Medulla oblongata (tissue), 1 donor: ENCODE results near the gene CXCL13.
A peak's percentile ranks its signal among the peaks of the same experiment; 100 is the strongest.
"Not testable (repeated sequence)": the region's sequence is repeated elsewhere in the genome, so short reads cannot be mapped to it uniquely, and the experiment has no call there.

Experiments used
- DNase-seq: peaks from one replicate; pipeline ENCODE4 v3.0.0-alpha.2; 2015; ENCODE audit errors: extremely low spot score

Gene CXCL13

GRCh38 chr4:77605210-77605902 lies at the start of gene CXCL13:
Gene CXCL13, plus strand, starts transcription at chr4:77605820. Its CDS starts 46 bp downstream, at chr4:77605866.
- no peak for DNase-seq

- no peak for DNase-seq
Observed at GRCh38 chr4:77560170-77560569, 45.5 kb upstream of the CXCL13 start.

GRCh38 chr4:77561720-77562119 lies 43.9 kb upstream of the CXCL13 start:
- DNase-seq: not testable (repeated sequence)

DNA sequence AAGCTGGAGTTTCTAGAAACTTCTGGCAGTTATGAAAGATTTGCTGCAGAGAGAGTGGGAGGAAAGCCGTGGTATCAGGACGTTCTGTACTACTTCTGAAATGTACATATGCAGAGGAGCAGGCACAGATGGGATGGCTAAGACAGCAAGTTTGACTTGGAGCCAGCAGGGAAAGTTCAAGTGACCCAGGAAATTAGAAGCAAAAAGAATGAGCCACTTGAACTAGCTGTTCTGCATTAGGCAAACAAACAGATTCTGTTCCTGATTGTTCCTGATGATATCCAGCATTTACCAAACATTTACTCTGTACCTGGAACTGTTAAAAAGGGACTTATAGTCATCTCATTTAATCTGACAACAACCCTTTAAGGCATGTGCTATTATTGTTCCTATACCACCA lies 41.4 kb upstream of the CXCL13 start:
- no peak for DNase-seq

- no peak for DNase-seq
Observed at GRCh38 chr4:77566148-77566547, 39.5 kb upstream of the CXCL13 start.

GRCh38 chr4:77567549-77567948 lies 38.1 kb upstream of the CXCL13 start:
- no peak for DNase-seq

- not testable (repeated sequence) for DNase-seq
Observed at GRCh38 chr4:77570508-77571214, 35.0 kb upstream of the CXCL13 start.

DNA sequence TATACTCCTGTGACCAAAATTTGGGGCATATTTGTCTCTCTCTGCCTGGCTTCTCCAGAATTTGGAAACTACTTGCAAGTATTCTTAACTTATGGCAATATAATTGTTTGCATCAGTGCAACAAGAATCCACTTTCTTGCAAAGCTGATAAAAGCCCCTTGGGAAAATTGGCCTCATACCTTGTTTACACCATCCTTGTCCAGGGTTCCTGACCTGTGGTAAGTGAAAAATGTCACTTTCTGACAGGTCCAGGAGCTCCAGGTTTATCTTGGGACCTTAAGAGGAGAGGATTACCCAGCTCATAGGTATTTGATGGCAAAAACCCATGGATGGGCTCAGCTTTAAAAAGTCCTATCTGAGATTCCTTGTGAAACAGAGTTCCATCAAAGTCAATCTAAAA lies 29.3 kb upstream of the CXCL13 start:
- no peak for DNase-seq

DNA sequence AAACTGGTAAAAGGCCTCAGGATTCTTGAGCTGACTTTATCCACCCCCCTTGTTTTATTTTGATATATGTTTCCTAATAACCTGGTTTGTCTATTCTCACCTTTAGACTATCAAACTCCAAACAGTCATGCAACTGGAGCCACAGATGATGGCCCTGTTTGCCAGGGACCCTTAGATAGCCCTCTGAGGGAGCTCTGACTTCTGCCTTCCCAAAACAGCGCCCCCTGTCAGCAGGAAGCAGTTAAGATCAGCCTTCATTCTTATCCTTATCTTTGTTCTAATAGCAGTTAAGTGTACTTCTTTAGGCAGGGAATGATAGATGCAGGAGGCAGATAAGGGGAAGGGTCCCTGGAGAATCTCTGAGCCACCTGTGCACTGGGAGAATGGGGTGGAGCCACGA lies 27.5 kb upstream of the CXCL13 start:
- no peak for DNase-seq

DNA sequence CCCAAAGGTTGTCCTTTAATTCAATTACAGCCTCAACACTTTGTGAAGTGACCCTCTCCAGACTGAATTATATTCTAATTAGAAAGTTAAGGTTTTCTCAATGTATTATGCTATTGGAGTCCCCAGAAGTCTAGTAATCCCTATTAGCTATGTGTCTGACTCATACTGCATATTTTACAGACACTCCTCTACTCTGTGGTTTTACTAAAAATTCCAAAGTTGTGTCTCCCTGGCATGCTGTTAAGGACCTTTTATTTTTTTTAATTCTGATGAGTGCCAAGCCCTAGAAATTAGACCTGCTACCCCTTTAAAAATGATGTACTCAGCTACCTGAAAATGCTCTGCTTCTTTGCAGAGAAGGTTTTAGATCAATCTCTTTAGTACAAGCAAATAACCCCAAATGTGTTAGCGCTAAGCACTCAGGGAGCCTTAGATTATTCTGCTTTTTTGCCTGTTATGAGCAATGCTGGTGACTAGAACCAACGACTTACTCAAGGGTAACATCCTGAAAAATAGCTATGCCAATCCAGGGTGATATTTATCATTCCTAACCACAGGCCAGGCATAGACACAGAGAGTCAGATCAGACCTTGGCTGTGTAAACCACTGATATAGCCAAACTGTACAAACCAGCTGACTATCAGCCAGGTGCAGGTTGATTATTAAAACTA lies 26.1 kb upstream of the CXCL13 start:
- DNase-seq: no peak

GRCh38 chr4:77581724-77582123 lies 23.9 kb upstream of the CXCL13 start:
- no peak for DNase-seq

DNA sequence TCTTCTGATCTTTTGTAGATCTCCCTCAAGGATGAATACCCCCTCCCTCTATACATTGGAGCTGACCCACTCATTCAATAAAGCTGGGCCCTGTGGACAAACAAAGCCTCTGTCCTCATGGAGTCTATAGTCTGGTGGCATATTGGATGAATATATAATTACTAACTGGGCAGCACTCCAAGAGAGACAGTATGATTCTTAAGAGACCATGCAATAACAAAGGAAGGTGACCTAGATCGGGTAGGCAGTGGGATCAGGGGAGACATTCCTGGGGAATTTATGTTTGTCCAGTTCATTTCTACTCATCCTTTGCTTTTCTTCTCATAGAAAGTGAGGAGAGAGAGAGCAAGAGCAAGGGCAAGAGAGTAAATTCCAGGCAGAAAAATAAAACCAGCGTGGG lies 23.5 kb upstream of the CXCL13 start:
- no peak for DNase-seq

DNA sequence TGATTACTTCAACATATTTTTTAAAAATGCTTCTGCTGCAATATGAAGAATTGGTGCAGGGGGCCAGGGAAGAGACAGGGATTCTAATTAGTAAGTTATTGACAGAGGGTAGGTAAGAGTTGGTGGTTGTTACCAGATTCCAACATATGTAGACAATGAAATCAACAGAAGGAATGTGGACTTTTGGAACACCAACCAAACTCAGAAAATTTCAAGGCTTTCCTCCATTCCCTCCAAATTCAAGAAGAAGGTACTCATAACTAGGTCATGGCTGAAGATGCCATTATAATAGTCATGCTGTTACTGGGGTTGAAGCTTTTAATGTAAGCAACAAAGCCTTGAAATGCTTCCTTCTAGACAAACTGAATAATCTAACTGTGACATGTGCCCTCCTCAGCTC lies 22.9 kb upstream of the CXCL13 start:
- no peak for DNase-seq

- no peak for DNase-seq
Observed at GRCh38 chr4:77586951-77587383, 18.7 kb upstream of the CXCL13 start.

- DNase-seq: no peak
Observed at GRCh38 chr4:77590482-77590881, 15.1 kb upstream of the CXCL13 start.

DNA sequence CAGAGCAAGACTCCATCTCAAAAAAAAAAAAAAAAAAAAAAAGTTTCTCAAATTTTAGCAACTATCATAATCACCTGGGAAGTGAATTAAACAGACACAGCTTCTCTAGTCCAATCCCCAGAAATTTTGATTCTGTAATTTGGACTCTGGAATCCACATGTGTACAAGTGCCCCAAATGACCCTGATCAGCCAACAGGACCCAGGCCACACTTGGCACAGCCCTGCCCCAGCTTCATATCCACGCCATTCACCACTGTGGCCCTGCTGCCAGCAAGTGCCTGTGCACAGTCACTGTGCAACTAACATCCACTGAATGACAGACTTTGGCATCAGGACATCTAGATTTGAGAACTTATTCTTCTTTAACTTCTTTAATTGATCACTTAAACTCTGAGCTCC lies 14.1 kb upstream of the CXCL13 start:
- DNase-seq: no peak

DNA sequence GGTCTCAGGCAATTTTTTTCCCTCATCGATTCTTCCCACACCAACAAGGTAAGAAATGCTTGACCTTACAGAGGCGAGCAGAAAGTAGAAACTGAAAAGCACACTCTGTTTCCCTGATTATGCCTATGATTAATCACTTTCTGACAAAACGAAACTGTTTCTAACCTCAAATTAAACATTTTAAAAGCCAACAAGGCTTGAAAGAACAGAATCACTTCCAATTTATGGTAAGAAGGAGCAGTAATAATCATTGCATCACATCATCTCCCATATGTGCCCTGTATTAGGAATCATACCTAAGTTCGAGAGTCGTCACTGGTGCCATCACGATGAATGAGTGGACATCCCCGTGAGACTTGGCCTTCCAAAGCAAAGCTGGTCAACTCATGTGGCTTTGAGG lies 12.5 kb upstream of the CXCL13 start:
- no peak for DNase-seq

DNA sequence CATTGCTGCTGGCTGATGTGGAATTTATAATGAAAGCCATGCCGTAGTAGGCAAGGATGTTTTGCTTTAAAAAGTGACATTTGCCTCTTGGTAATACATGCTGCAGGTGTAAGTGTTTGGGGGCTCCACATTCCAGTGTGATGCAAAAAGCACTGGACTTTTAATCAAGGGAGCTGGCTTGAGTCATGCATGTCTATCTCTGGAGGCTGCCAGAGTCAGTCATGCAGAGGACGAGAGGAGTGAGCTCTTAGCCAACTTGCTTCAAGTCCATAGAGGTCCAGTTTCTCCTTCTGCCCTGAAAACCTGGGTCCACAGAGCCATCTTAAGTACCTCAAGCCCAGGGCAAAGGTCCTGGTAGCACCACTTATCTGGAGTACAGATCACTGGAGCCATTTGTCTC lies 11.6 kb upstream of the CXCL13 start:
- no peak for DNase-seq

DNA sequence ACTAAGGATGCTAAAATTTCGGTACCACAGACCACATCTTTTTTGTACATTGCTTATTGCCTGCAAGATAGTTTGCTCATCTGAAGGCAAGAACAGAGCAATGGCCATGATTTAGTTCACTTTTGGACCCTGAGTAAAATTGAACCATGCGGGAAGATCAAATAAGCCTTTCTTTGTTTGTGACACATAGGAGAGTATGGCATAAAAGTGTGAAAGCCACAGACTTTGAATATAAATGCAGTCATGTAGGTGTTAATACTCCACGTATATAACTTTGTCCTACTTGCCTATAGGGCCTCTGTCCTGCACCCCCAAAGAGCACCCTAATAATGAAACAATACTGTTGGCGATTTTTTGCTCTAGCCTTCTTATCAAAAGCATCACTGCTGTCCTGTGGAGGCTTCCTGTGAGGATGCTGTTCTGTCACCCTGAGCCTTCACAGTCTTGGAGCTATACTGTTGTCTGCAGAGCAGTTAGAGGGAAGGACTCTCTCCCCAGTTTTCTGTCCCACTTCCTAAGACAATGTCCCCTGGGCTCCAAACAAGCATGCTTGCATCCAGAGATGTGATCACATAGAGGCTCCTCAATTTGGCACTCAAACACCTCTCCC lies 10.2 kb upstream of the CXCL13 start:
- DNase-seq: no peak

GRCh38 chr4:77599378-77599777 lies 6.2 kb upstream of the CXCL13 start:
- DNase-seq: no peak

DNA sequence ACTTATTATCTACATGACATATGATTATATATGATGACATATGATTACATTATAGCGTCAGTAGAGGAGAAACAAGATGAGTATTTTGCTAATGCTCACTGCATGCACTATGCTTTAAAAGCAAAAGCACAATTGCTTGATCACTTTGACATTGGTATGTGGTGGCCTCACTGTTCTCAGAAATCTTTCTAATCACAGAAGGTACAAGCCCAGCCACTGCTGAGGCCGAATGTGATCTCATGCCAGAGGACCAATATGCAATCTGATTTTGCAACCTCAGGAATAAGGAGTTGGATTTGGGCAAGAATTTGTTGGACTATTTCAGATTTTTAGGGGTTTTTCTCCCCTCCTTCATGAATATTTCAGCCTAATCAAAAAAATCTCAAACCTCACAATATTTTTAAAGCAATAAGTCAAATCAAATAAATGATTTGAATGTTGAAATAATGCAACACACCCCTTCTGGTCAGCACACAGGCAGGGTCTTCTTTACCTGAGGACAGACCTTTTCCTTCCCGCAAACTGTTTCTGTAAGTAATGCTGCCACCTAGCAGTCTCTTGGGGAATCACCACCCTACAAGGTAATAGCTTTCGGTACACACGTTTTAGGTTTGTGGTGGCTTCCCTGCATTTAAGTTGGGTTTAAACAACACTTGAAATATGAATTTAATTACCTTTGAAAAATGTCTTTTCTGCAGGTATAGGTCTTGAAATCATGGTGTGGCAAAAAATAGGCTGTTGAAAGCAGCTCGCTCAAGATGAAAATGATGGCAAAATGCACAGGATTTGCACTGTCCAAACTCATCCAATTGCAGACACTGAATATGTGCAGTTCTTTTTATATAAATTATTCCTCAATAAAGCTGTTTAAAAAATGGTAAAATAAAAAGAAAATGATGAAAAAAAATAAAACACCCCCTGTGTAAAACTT lies 4.8 kb upstream of the CXCL13 start:
- DNase-seq: peak; percentile 15
